Colonic mucosa (tissue), 4 donors: ENCODE results near the gene ZNF280B. TPM values are rescaled to one million over a fixed set of nuclear protein-coding genes. Genes with fewer than 3 reads are reported as not detected.
"Not testable (repeated sequence)": the region's sequence is repeated elsewhere in the genome, so short reads cannot be mapped to it uniquely, and the experiment has no call there.

Experiments used
- DNase-seq: peaks from one replicate; pipeline ENCODE4 v3.0.0-alpha.2; 2020
- H3K27ac ChIP-seq: fragments of 200-600 bp; one replicate; pipeline ENCODE4 v1.8.0; 2021
- H3K27me3 ChIP-seq: fragments of 200-600 bp; one replicate; pipeline ENCODE4 v1.8.0; 2021
- H3K36me3 ChIP-seq: fragments of 200-600 bp; one replicate; pipeline ENCODE4 v1.8.0; 2021
- H3K4me1 ChIP-seq: fragments of 200-600 bp; one replicate; pipeline ENCODE4 v1.8.0; 2021; ENCODE audit warnings: mild to moderate bottlenecking
- H3K4me3 ChIP-seq: fragments of 200-600 bp; one replicate; pipeline ENCODE4 v1.8.0; 2021
- H3K9ac ChIP-seq, 2 donors: one replicate each; pipeline ENCODE4 v1.7.0; 2013; ENCODE audit warnings: control low read depth in 2 of 2, low read depth in 2 of 2, low read length in 2 of 2
- H3K9me3 ChIP-seq: fragments of 200-600 bp; one replicate; pipeline ENCODE4 v1.8.0; 2021
- CTCF ChIP-seq: fragments of 200-600 bp; IDR thresholded peaks from one replicate; pipeline ENCODE4 v1.8.0; 2022; ENCODE audit warnings: antibody characterized with exemption, mild to moderate bottlenecking
- intact Hi-C: fragments of 100-400 bp; cut with DNase I; formaldehyde crosslinking; loops from one replicate; pipeline ENCODE4 v1.14.1; 2022
- total RNA-seq, 2 donors: library from RNA; stranded (reverse); fragmentation: NEBNext Ultra II Directional in 1 of 2; extraction: Animal tissue kit (Norgen Biotek cat#: 25700) in 1 of 2; gene quantifications; one replicate each; pipeline ENCODE4 v1.2.1, GENCODE V29; 2021
- donor health status: healthy.
- donor health status: DM: no; HTN: no; CAD: no.
- donor health status: DM: no; HTN: no; CAD: no.

The ZNF280B gene
- total RNA-seq, 2 donors from 2014 or later = 0.96 to 1.1 TPM

GRCh38 chr22:22498267-22498666, 10.3 kb downstream of the ZNF280B start:
- Histone ChIP-seq H3K9ac (no peak overlapping the region), H3K4me1 (no peaks in the 10 kb centered on the region), H3K27ac (no peak overlapping the region), H3K36me3 (no peaks in the 10 kb centered on the region), H3K9me3 (no peaks in the 10 kb centered on the region), H3K4me3 (no peak overlapping the region), H3K27me3 (no peaks in the 10 kb centered on the region)
- DNase-seq = no peak
- TF ChIP-seq CTCF = no peak
- intact Hi-C loops = no loop called here

- H3K9me3 ChIP-seq, H3K27ac ChIP-seq, H3K36me3 ChIP-seq, DNase-seq, H3K4me1 ChIP-seq, intact Hi-C loops, H3K27me3 ChIP-seq, H3K4me3 ChIP-seq, H3K9ac ChIP-seq: not testable (repeated sequence)
These were observed 17.0 kb downstream of the ZNF280B start for GRCh38 chr22:22491589-22491988.

- Histone ChIP-seq H3K4me3 (no peak overlapping the region), H3K36me3 (no peaks in the 10 kb centered on the region), H3K27ac (no peak overlapping the region), H3K4me1 (no peaks in the 10 kb centered on the region), H3K27me3 (no peaks in the 10 kb centered on the region), H3K9me3 (no peaks in the 10 kb centered on the region), H3K9ac (no peak overlapping the region)
- no peak for TF ChIP-seq CTCF
- DNase-seq = no peak
- intact Hi-C loops = no loop called here
These were observed 19.8 kb downstream of the ZNF280B start for GRCh38 chr22:22488736-22489135.

GRCh38 chr22:22487869-22488597, 20.5 kb downstream of the ZNF280B start:
- Histone ChIP-seq H3K4me1 (no peaks in the 10 kb centered on the region), H3K4me3 (no peak overlapping the region), H3K9me3 (no peaks in the 10 kb centered on the region), H3K36me3 (no peaks in the 10 kb centered on the region), H3K9ac (no peak overlapping the region), H3K27ac (no peak overlapping the region), H3K27me3 (no peaks in the 10 kb centered on the region)
- no peak for DNase-seq
- no peak for TF ChIP-seq CTCF
- intact Hi-C loops = no loop called here

GRCh38 chr22:22487059-22487458, 21.5 kb downstream of the ZNF280B start:
- H3K27me3 ChIP-seq = no peaks in the 10 kb centered on the region
- H3K27ac ChIP-seq = no peak overlapping the region
- TF ChIP-seq CTCF = no peak
- DNase-seq = no peak
- no peak overlapping the region for H3K4me3 ChIP-seq
- no peaks in the 10 kb centered on the region for H3K4me1 ChIP-seq
- no peaks in the 10 kb centered on the region for H3K9me3 ChIP-seq
- intact Hi-C loops = no loop called here
- H3K9ac ChIP-seq = no peak overlapping the region
- H3K36me3 ChIP-seq = no peaks in the 10 kb centered on the region

GRCh38 chr22:22486132-22486899, 22.2 kb downstream of the ZNF280B start:
- H3K27ac ChIP-seq = no peak overlapping the region
- H3K9me3 ChIP-seq = no peaks in the 10 kb centered on the region
- no peak for TF ChIP-seq CTCF
- DNase-seq = no peak
- H3K27me3 ChIP-seq = no peaks in the 10 kb centered on the region
- no peaks in the 10 kb centered on the region for H3K36me3 ChIP-seq
- H3K4me3 ChIP-seq = no peak overlapping the region
- intact Hi-C loops = no loop called here
- no peaks in the 10 kb centered on the region for H3K4me1 ChIP-seq
- H3K9ac ChIP-seq = no peak overlapping the region
